ENCODE results near the gene ERG. TPM values are rescaled to one million over a fixed set of nuclear protein-coding genes. Genes with fewer than 3 reads are reported as not detected.
A peak's percentile ranks its signal among the peaks of the same experiment; 100 is the strongest.

Gene ERG
- total RNA-seq, 2 donors from 2014 or later, result 0.07 TPM; not detected in 1

DNA sequence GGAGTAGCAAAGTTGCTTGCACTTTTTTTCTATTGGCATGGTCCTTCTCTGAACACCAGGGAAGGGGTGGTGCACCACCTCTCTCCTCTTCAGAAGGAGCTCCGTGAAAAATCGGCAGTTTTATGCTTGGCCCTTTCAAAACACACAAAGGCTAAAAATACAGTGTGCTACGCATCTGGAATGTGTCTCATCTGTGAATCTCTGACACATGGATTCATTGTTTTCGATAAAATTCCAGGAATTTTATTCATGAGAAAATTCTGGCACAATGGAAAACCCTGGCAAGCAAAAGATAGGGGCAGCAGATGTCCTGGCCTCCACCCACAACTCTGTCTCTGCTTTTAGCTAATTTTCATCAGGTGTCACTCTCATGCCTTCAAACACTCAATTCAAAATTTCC lies 42.9 kb downstream of the ERG start:
- Mint-ChIP-seq H3K4me3 (no peak overlapping the region), H3K27me3 (ENCODE audit: low read depth) (no peaks in the 10 kb centered on the region), H3K27ac (no peak overlapping the region), H3K9me3 (no peaks in the 10 kb centered on the region), H3K4me1 (ENCODE audit: low read depth) (no peaks in the 10 kb centered on the region), H3K36me3 (ENCODE audit: insufficient read depth in 2 of 2) (no peaks in the 10 kb centered on the region)
- ATAC-seq (replicated peaks in 1 of 2) (no peak), DNase-seq (no peak)

DNA sequence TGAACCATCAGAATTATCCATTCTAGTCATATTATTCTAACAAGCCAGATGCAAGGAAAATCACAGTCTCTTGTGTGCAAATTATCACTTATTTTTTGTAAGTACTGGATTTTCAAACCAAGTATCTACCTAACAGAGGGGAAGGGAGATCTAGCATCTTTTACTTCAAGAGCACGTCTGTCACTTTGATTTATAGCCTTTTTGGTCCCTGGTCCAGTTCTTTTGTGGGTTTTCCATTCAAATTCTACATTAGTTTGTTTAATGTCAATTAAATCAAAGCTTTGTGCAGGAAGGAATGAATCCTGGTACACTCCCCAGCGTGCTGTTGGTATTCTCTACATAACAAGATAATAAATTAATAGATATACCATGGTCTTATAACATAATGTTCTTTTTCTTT lies 43.6 kb downstream of the ERG start:
- no peak overlapping the region for H3K27ac Mint-ChIP-seq
- ATAC-seq (replicated peaks in 1 of 2) (no peak), DNase-seq (no peak)
- H3K9me3 Mint-ChIP-seq, result no peaks in the 10 kb centered on the region
- H3K4me3 Mint-ChIP-seq, result no peak overlapping the region
- no peaks in the 10 kb centered on the region for H3K27me3 Mint-ChIP-seq (ENCODE audit: low read depth)
- H3K36me3 Mint-ChIP-seq (ENCODE audit: insufficient read depth in 2 of 2), result no peaks in the 10 kb centered on the region
- H3K4me1 Mint-ChIP-seq (ENCODE audit: low read depth), result no peaks in the 10 kb centered on the region

DNA sequence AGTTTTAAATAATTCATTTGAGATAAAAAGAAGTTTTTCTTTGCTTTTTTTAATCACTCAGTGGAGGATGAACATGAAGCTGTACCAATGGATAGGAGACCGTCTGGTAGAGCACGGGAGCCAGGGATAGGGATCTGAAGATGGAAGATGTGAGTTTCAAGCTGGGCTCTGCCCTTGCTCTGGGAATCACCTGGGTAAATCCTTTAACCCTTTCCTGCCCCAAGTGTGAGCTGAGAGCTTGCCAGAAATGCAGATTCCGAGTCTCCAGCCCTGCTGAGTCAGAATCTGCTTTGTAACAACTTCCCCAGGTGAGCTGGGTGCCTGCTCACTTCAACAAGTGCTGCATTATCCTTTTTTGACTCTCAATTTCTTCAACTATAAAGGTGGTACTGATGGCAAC lies 44.1 kb downstream of the ERG start:
- no peak for ATAC-seq (replicated peaks in 1 of 2)
- Mint-ChIP-seq H3K36me3 (ENCODE audit: insufficient read depth in 2 of 2) (no peaks in the 10 kb centered on the region), H3K4me3 (no peak overlapping the region), H3K27ac (no peak overlapping the region), H3K9me3 (no peaks in the 10 kb centered on the region), H3K4me1 (ENCODE audit: low read depth) (no peaks in the 10 kb centered on the region), H3K27me3 (ENCODE audit: low read depth) (no peaks in the 10 kb centered on the region)
- no peak for DNase-seq

DNA sequence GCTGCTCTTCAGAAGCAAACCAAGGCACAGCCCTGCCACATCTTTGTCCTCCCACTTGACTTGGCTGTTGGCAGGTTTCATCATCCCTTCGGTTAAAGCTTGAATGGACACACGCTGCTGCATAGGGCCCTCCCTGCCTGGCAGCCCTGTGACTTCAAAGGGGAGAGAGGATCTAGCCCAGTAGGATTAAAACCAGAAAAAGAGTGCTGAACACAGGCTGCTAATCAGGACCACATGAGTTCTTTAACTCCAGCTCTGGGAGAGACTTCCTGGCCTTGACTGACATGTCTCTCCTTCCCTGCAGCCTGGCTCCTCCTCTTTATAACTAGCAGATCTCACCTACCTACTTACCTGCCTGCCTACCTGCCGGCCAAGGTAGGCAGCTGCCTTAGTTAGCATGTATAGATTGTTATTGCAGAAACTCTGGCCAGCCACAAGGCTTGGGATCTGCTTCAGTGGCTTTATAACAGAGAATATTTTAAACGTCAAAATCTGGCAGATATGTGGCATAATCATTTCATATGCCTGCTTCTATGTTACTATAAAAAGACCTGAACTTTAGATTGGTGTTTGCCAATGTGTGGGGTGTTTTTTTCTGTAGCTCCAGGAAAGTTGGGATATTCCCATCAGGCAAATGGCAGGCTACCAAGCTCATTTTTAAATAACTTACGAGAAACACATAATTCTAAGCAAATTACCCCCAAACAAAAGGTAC lies 49.4 kb downstream of the ERG start:
- ATAC-seq (replicated peaks in 1 of 2), result no peak
- Mint-ChIP-seq H3K4me1 (ENCODE audit: low read depth) (no peaks in the 10 kb centered on the region), H3K4me3 (no peak overlapping the region), H3K27ac (no peak overlapping the region), H3K9me3 (no peaks in the 10 kb centered on the region), H3K36me3 (ENCODE audit: insufficient read depth in 2 of 2) (no peaks in the 10 kb centered on the region), H3K27me3 (ENCODE audit: low read depth) (no peaks in the 10 kb centered on the region)
- no peak for DNase-seq

DNA sequence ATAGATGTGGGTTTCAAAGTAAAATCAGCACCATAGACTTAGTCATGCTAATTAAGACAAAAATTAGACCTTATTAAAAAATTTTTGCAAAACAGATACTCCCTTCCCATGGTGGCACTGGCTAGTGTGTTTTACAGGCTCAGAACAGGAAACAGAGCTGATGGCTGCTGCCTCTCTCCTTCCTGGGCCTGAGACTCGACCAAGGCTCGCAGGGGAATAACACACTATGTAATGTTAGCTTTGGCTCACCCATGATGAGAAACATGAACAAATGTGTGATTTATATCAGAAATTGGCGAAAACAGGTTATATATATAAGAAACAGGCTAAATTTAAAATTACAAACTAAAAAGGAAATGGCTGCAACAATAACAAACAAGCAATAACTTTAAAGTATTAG lies 50.7 kb downstream of the ERG start:
- H3K9me3 Mint-ChIP-seq, result no peaks in the 10 kb centered on the region
- H3K4me1 Mint-ChIP-seq (ENCODE audit: low read depth), result no peaks in the 10 kb centered on the region
- no peaks in the 10 kb centered on the region for H3K36me3 Mint-ChIP-seq (ENCODE audit: insufficient read depth in 2 of 2)
- H3K4me3 Mint-ChIP-seq, result no peak overlapping the region
- ATAC-seq (replicated peaks in 1 of 2) (no peak), DNase-seq (no peak)
- no peak overlapping the region for H3K27ac Mint-ChIP-seq
- no peaks in the 10 kb centered on the region for H3K27me3 Mint-ChIP-seq (ENCODE audit: low read depth)

DNA sequence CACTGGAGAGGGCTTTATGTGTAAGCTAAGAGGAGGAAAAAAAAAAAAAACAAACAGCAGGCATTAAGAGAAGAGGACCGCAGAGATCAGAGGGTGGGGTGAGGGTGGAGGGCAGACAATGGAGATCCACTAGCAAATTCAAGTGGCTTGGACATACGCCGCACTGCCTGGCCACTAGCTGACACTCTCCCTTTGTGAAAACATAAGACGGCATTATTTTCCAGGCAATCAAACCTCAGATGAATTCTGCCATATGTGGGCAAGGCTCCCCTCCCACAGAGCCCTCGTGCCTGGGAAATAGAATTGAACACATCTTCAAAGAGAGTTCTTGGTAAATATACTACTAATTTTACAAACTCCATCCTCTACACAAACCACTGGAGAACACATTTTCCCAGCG lies 53.6 kb downstream of the ERG start:
- ATAC-seq (replicated peaks in 1 of 2) (no peak), DNase-seq (no peak)
- Mint-ChIP-seq H3K27ac (peak overlapping the region; percentile 70), H3K4me1 (ENCODE audit: low read depth) (no peaks in the 10 kb centered on the region), H3K9me3 (no peaks in the 10 kb centered on the region), H3K36me3 (ENCODE audit: insufficient read depth in 2 of 2) (no peaks in the 10 kb centered on the region), H3K4me3 (no peak overlapping the region), H3K27me3 (ENCODE audit: low read depth) (no peaks in the 10 kb centered on the region)

DNA sequence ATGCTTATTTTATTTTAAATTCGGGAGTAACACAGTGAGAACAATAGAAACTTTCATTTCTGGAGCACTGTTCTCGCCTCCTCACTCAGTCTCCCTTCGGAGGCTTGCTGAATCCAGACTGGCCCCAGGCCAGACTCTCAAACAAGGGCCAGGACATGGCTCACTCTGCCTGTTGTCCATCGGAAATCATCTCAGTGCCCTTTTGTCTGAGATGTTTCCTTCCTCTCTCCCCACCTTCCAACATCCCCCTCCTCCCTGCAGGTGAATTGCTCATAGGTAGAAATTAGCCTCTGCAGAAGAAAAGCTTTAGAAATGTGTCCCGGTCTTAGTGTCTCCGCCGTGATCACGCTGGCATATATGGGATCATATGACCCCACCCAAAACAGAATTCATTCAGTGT lies 55.2 kb downstream of the ERG start:
- no peaks in the 10 kb centered on the region for H3K4me1 Mint-ChIP-seq (ENCODE audit: low read depth)
- H3K36me3 Mint-ChIP-seq (ENCODE audit: insufficient read depth in 2 of 2), result no peaks in the 10 kb centered on the region
- H3K4me3 Mint-ChIP-seq, result no peak overlapping the region
- H3K9me3 Mint-ChIP-seq, result no peaks in the 10 kb centered on the region
- ATAC-seq (replicated peaks in 1 of 2) (no peak), DNase-seq (no peak)
- H3K27me3 Mint-ChIP-seq (ENCODE audit: low read depth), result no peaks in the 10 kb centered on the region
- H3K27ac Mint-ChIP-seq, result no peak overlapping the region

DNA sequence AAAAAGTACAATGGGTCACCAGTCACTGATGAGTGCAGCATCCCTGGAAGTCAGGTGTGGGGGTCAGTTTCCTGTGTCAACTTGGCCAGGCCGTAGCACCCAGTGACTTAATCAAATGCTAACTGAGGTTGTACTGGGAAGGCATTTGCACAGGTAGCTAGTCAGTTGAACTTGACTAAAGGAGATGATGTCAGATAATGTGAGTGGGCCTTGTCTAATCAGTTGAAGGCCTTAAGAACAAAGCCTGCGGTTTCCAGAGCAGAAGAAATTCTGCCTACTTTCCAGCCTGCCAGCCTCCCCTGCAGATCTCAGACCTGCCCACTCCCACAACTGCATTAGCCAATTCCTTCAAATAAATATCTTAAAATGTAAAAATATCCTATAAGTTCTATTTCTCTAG lies 57.1 kb downstream of the ERG start:
- no peak overlapping the region for H3K4me3 Mint-ChIP-seq
- H3K27me3 Mint-ChIP-seq (ENCODE audit: low read depth), result no peaks in the 10 kb centered on the region
- DNase-seq, result no peak
- no peaks in the 10 kb centered on the region for H3K36me3 Mint-ChIP-seq (ENCODE audit: insufficient read depth in 2 of 2)
- no peaks in the 10 kb centered on the region for H3K9me3 Mint-ChIP-seq
- no peaks in the 10 kb centered on the region for H3K4me1 Mint-ChIP-seq (ENCODE audit: low read depth)
- H3K27ac Mint-ChIP-seq, result no peak overlapping the region
- no peak for ATAC-seq (replicated peaks in 1 of 2)

DNA sequence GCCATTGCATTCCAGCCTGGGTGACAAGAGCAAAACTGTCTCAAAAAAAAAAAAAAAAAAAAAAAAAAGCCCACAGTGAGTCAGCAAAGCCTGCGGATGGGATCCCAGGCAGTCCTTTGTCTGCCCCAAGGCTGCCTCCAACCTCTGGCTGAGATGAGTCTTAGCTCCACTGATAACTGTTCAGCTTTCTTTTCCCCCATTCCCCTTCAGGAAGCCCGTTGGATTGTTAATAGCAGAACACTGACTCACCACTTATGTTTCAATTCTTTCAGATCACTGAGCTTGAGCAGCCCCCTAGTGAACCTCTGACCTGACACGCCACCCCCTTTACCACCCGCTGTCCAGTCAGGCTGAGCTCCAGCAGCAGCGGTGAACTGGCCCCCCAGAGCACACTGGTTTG lies 57.5 kb downstream of the ERG start:
- no peaks in the 10 kb centered on the region for H3K27me3 Mint-ChIP-seq (ENCODE audit: low read depth)
- no peak overlapping the region for H3K27ac Mint-ChIP-seq
- H3K4me1 Mint-ChIP-seq (ENCODE audit: low read depth), result no peaks in the 10 kb centered on the region
- no peak overlapping the region for H3K4me3 Mint-ChIP-seq
- DNase-seq (no peak), ATAC-seq (replicated peaks in 1 of 2) (no peak)
- no peaks in the 10 kb centered on the region for H3K9me3 Mint-ChIP-seq
- H3K36me3 Mint-ChIP-seq (ENCODE audit: insufficient read depth in 2 of 2), result no peaks in the 10 kb centered on the region

DNA sequence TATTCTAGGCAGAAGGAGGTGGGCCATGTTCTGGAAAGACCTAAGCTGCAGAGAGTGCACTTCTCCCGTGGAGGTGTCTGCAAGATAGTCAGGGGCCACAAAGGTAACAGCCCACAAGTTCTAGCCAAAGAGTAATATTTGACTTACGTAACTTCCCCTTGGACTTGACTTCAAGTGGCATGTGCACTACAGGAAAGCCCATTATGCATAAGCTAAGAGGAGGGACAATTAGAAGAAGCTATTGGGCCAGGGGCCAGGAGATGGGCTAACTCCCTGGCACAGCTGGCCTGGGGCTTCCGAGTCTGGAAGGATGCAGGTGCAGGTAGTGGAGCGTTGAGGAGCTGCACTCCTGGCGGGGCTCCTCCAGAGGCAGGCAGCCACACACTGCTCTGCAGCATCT lies 58.3 kb downstream of the ERG start:
- Mint-ChIP-seq H3K36me3 (ENCODE audit: insufficient read depth in 2 of 2) (no peaks in the 10 kb centered on the region), H3K27me3 (ENCODE audit: low read depth) (no peaks in the 10 kb centered on the region), H3K4me3 (no peak overlapping the region), H3K27ac (no peak overlapping the region), H3K4me1 (ENCODE audit: low read depth) (no peaks in the 10 kb centered on the region), H3K9me3 (no peaks in the 10 kb centered on the region)
- DNase-seq (no peak), ATAC-seq (replicated peaks in 1 of 2) (no peak)

DNA sequence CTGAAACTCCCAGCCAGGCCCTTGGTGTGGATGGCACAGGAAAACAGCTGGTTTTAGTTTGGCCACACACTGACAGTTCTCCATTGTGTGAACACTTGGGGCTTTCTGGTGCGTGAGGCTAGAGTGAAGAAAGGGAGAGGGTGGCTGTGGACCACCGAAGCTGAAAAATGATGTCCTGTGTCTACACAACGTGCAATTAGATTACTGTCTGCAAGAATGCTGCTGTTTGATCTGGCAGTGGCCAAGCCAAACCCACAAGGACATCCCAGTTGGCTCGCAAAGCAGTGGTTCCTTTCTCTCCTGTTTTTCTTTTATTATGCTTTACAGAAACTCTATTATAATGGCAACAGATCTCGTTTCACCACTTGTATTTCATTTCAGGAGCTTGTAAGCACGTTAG lies 58.9 kb downstream of the ERG start:
- H3K27ac Mint-ChIP-seq, result no peak overlapping the region
- H3K36me3 Mint-ChIP-seq (ENCODE audit: insufficient read depth in 2 of 2), result no peaks in the 10 kb centered on the region
- H3K4me3 Mint-ChIP-seq, result no peak overlapping the region
- ATAC-seq (replicated peaks in 1 of 2), result no peak
- no peaks in the 10 kb centered on the region for H3K4me1 Mint-ChIP-seq (ENCODE audit: low read depth)
- no peak for DNase-seq
- H3K9me3 Mint-ChIP-seq, result no peaks in the 10 kb centered on the region
- no peaks in the 10 kb centered on the region for H3K27me3 Mint-ChIP-seq (ENCODE audit: low read depth)

DNA sequence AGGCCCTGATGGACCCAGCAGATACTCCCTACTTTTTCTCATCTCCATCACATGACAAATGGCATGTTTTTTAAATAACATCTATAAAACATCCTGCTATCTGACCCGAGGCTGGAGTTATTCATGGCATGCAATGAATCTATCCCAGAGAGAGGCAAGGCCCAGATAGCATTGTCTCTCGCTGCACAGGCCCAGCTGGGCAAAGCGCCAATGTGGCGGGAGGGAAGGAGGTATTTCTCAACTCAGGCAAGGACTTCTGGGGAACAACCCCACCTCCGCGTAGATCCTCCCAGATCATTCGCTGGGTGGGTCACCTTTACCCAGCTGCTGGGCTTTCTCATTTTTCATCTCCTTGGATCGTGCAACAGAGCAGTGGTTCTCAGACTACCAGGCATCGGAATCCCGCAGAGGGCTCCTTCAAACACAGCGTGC lies 59.8 kb downstream of the ERG start:
- ATAC-seq (replicated peaks in 1 of 2), result no peak
- Mint-ChIP-seq H3K4me1 (ENCODE audit: low read depth) (no peaks in the 10 kb centered on the region), H3K36me3 (ENCODE audit: insufficient read depth in 2 of 2) (no peaks in the 10 kb centered on the region), H3K4me3 (no peak overlapping the region), H3K27me3 (ENCODE audit: low read depth) (no peaks in the 10 kb centered on the region), H3K27ac (no peak overlapping the region), H3K9me3 (no peaks in the 10 kb centered on the region)
- DNase-seq, result no peak

DNA sequence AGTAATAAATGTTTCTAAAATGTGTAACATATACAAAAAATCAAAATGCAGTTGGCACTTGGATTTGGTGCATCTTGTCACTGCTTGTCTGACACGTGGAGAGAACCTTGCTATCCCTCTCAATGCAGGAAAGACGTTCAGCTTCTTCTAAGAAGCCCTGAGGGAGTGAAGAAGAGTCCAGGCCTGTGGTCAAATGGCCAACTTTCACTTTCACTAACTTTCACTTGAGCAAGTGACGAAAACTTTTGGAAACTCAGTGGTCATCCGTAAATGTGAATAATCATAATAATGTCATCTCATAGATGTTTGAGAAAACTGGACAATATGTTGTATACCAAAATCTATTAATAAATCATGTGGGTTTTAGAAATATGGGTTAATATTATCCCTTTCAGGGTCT lies 61.9 kb downstream of the ERG start:
- DNase-seq, result no peak
- no peaks in the 10 kb centered on the region for H3K36me3 Mint-ChIP-seq (ENCODE audit: insufficient read depth in 2 of 2)
- ATAC-seq (replicated peaks in 1 of 2), result no peak
- H3K9me3 Mint-ChIP-seq, result no peaks in the 10 kb centered on the region
- H3K27ac Mint-ChIP-seq, result no peak overlapping the region
- no peak overlapping the region for H3K4me3 Mint-ChIP-seq
- H3K27me3 Mint-ChIP-seq (ENCODE audit: low read depth), result no peaks in the 10 kb centered on the region
- no peaks in the 10 kb centered on the region for H3K4me1 Mint-ChIP-seq (ENCODE audit: low read depth)

DNA sequence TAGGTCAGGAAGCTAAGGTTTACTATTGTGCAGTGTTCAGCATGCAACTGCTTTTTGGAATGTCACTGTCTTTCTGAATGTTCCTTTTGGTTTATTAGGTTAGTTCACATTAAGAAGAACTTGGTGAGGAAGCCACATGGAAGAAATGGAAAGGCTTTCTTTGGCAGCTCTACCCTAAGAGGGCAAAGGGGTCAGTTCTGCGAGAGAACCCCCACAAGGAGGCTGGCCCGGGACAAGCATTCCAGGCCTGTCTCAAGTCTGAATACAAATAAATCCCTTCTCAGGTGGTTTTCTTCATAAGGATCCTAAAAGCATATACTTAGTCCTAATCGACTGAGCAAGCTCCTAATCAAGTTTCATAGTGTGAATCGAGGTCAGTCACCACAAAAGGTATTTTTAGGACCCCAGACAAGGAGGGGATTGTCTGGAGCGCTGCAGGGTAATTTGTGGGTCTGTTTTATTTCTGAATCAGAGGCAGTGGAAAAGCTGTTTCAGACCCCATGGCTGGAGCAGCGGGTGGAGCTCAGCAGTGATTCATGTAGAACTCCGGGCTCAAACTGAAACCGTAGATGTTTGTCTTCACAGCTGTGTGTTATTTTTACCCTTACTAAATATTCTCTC lies 63.3 kb downstream of the ERG start:
- Mint-ChIP-seq H3K4me1 (ENCODE audit: low read depth) (no peaks in the 10 kb centered on the region), H3K4me3 (no peak overlapping the region), H3K27ac (no peak overlapping the region), H3K9me3 (no peaks in the 10 kb centered on the region), H3K36me3 (ENCODE audit: insufficient read depth in 2 of 2) (no peaks in the 10 kb centered on the region), H3K27me3 (ENCODE audit: low read depth) (no peaks in the 10 kb centered on the region)
- DNase-seq (no peak), ATAC-seq (replicated peaks in 1 of 2) (no peak)

All from activated T-cell treated with anti-CD3 and anti-CD28 coated beads, Interleukin-2, amount 50 U/mL, for 72 hours (primary cell).